GM10266 (cell line): Measurements from ENCODE around the gene SYNJ1.

ENCODE experiments used
- DNase-seq: peaks from one replicate; pipeline ENCODE4 v3.0.0; 2012; ENCODE audit errors: extremely low spot score
- TF ChIP-seq, protein P1 (sequence below): IDR thresholded peaks from 2 replicates; pipeline ENCODE4 v1.5.1; 2012; ENCODE audit warnings: mild to moderate bottlenecking, low read depth; ENCODE audit not compliant: control insufficient read depth, insufficient read depth; ENCODE audit errors: missing control alignments

The SYNJ1 gene

DNA sequence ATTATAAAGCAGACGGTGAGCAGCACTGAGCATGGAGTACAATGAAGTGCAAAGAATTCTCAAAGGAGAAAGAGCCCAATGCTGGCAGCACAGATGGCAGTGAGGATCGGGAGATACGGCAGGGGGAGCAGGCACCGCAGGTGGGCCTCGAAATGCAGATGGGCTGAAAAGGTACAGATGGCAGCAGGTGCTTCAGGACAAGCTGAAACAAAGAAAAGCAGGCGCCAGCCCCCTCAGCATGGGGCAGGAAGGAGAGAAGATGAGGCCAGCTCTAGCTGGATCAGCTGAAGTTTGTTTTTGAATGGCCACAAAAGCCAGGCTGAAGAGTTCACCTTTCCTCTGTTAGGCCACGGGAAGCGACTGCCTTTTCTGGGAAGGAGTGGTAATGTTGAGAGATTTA is 123.3 kb downstream of the SYNJ1 start:
- TF ChIP-seq, protein P1, sequence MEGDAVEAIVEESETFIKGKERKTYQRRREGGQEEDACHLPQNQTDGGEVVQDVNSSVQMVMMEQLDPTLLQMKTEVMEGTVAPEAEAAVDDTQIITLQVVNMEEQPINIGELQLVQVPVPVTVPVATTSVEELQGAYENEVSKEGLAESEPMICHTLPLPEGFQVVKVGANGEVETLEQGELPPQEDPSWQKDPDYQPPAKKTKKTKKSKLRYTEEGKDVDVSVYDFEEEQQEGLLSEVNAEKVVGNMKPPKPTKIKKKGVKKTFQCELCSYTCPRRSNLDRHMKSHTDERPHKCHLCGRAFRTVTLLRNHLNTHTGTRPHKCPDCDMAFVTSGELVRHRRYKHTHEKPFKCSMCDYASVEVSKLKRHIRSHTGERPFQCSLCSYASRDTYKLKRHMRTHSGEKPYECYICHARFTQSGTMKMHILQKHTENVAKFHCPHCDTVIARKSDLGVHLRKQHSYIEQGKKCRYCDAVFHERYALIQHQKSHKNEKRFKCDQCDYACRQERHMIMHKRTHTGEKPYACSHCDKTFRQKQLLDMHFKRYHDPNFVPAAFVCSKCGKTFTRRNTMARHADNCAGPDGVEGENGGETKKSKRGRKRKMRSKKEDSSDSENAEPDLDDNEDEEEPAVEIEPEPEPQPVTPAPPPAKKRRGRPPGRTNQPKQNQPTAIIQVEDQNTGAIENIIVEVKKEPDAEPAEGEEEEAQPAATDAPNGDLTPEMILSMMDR, result no peak
- DNase-seq, result no peak

DNA sequence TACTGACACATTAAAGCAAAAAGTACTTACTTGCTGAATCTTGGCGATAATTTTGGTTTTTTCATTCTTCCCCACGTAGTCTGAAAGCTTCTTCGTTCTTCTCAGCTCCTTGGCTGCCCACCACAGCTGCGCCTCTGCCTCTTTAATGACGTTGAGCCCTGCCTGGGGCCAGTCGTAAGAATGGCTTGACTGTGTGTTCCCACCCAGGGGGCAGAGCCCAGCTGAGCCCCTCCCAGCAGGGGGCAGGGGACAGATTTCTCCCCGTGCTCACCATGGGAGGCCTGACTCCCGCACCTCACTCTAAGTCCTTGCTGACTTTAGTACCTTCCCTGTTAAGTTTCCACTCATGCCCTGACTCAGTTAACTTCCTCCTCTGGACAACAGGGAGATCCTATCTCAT is 124.7 kb downstream of the SYNJ1 start:
- no peak for DNase-seq
- TF ChIP-seq, protein P1, result no peak

DNA sequence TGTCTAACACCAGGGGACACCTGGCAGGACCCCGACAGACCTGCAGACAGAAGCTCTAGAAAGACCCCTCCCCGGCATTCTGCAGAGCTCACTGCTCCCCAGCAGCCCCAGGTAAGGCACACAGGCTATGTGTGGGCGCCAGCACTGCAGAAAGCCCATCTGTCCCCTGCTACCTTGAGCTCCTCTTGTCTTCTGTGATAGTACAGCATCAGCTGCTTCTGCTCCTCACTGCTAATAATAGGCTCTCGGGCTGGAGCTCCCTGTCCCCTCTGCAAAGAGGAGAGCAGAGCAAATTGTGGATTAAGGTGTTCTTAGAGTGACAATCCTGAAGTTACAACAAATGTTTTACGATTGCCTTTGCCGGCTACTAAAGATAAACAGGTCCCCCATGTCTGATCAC is 125.7 kb downstream of the SYNJ1 start:
- DNase-seq, result no peak
- TF ChIP-seq, protein P1, result no peak

DNA sequence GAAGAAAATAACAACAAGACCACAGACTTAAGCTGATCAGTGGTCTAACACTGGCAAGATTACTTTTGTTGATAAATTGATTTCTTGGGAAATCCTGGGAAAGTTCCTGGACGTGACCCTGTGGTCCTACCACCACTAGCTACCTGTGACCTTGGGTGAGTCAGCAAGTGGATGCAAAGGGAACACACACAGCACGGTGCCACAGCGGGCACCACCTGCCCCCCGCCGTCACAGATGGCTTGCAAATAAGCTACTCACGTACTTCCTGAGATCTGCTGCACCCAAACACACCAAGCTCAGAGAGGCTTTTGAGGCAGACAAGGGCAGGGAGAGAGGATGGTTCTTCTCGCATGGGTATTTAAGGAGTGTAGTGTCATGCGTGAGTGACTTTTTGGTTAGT is 128.3 kb downstream of the SYNJ1 start:
- TF ChIP-seq, protein P1, result no peak
- no peak for DNase-seq

DNA sequence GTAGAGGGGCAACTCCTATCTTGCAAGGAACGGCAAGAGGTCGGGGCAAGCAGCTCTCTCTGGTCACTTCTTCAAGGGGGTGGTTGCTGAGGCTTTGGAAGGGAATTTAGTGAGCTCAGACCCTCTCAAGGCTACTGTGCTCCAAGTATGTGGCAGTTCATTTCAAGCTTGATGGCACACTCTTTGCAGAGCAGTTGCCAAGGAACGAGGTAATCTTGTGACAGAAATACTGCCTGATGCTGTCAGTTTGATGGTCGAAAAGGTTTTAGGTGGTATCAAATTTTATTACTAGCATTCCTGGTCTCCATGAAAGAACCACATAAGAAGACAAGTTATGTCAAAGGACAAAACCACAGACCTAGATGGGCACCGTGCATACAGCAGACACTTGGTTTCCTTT is 128.7 kb downstream of the SYNJ1 start:
- DNase-seq, result no peak
- TF ChIP-seq, protein P1, result no peak

DNA sequence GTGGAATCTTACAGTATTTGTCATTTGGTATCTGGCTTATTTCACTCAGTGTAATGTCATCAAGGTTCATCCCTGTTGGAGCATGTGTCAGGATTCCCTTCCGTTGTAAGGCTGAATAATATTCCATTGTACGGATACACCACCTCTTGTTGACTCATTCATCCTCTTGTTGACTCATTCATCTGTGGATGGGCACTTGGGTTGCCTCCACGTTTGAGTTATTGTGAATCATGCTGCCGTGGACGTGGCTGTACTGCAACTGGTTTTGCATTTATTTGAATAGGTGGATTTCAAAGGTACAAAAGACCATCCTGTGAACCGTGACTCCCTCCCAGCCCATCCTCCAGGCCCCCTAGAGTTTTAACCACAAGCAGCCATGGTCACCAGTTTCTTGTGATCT is 130.6 kb downstream of the SYNJ1 start:
- DNase-seq, result no peak
- TF ChIP-seq, protein P1, result no peak

DNA sequence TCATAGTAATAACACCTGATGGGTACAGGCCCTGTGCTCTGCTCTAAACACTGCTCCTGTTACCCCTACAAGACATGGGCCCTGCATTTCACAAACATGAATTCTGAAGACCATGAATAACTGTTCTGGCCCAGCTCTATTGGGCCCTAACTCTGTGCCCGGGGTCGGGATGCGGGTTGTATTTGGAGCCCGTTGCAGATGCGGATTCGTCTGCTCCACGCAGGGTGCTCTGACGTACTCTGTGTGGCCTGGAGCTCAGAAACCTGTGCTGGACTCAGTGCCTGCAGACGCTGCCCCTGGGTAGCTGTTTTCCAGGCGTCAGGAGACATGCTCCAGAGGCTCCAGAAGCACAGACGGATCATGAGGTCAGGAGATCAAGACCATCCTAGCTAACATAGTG is 132.4 kb downstream of the SYNJ1 start:
- DNase-seq, result no peak
- TF ChIP-seq, protein P1, result no peak

DNA sequence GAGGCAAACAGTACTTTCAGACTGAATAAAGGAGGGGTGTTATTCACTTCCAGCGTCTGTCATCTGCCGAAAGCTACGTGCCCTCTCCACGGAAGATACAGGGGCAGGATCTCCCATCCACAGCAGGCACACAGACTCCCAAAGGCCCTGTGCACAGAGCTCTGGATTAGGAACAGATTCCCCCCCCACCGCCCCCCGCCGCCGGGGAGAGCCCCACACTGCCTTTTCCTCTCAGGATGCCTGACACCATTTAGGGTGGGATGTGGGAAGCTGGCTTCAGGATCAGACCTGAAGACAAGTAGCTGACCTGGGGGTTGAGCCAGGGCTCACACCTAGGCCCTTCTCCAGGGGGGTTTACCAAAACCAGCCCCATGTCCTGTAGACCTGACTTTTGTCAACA is 134.1 kb downstream of the SYNJ1 start:
- TF ChIP-seq, protein P1, result no peak

More for the DNA sequence above, 134.1 kb downstream of the SYNJ1 start:
- DNase-seq, result no peak
